Mesodermal cell (in vitro differentiated cells): ENCODE data around the gene PGP.

ENCODE experiments used
- H3K27ac ChIP-seq: 2 replicates; pipeline ENCODE4 v1.7.0; 2013; ENCODE audit warnings: mild to moderate bottlenecking, low read depth, low read length, moderate library complexity; ENCODE audit not compliant: severe bottlenecking
- H3K36me3 ChIP-seq: 2 replicates; pipeline ENCODE4 v1.7.1; 2013; ENCODE audit warnings: mild to moderate bottlenecking, low read length, moderate library complexity; ENCODE audit not compliant: control insufficient read depth, insufficient read depth
- H3K4me1 ChIP-seq: one replicate; pipeline ENCODE4 v1.7.1; 2013; ENCODE audit warnings: mild to moderate bottlenecking, low read length; ENCODE audit not compliant: insufficient read depth, control insufficient read depth, poor library complexity, severe bottlenecking
- H3K4me3 ChIP-seq: 2 replicates; pipeline ENCODE4 v1.7.0; 2013; ENCODE audit warnings: low read length, control low read depth, mild to moderate bottlenecking; ENCODE audit not compliant: insufficient read depth, poor library complexity, severe bottlenecking; ENCODE audit errors: extremely low read depth
- H3K9me3 ChIP-seq: 2 replicates; pipeline ENCODE4 v1.7.1; 2013; ENCODE audit warnings: mild to moderate bottlenecking, low read length, moderate library complexity; ENCODE audit not compliant: control insufficient read depth
- WGBS, 2 experiments: methylation state at CpG; one replicate each; pipeline ENCODE4 v1.1.5; 2013; ENCODE audit warnings: missing lambda C conversion rate in 2 of 2; ENCODE audit not compliant: insufficient coverage in 2 of 2; 5-methylcytosine and 5-hydroxymethylcytosine counted together

PGP gene

GRCh38 chr16:2189252-2189893 lies 25.3 kb downstream of the PGP start:
- Histone ChIP-seq H3K36me3 (no peaks in the 10 kb centered on the region), H3K9me3 (no peaks in the 10 kb centered on the region), H3K27ac (no peak overlapping the region), H3K4me3 (no peak overlapping the region), H3K4me1 (no peaks in the 10 kb centered on the region)
- WGBS, 2 experiments, result 92% methylated on average over 13 to 23 of the region's 25 CpGs

- WGBS, 2 experiments, result 100% methylated on average over 6 to 7 of the region's 8 CpGs
- Histone ChIP-seq H3K4me3 (no peak overlapping the region), H3K9me3 (no peaks in the 10 kb centered on the region), H3K4me1 (no peaks in the 10 kb centered on the region), H3K36me3 (no peaks in the 10 kb centered on the region), H3K27ac (no peak overlapping the region)
Measured at GRCh38 chr16:2188395-2188794, 26.2 kb downstream of the PGP start.

GRCh38 chr16:2187212-2187611 lies 27.4 kb downstream of the PGP start:
- H3K9me3 ChIP-seq, result no peaks in the 10 kb centered on the region
- no peak overlapping the region for H3K27ac ChIP-seq
- no peaks in the 10 kb centered on the region for H3K36me3 ChIP-seq
- 85 to 89% methylated on average over 16 to 17 of the region's 17 CpGs for WGBS, 2 experiments
- no peaks in the 10 kb centered on the region for H3K4me1 ChIP-seq
- H3K4me3 ChIP-seq, result no peak overlapping the region

GRCh38 chr16:2186505-2186904 lies 28.1 kb downstream of the PGP start:
- no peaks in the 10 kb centered on the region for H3K4me1 ChIP-seq
- 94 to 95% methylated on average over 15 to 19 of the region's 20 CpGs for WGBS, 2 experiments
- H3K27ac ChIP-seq, result no peak overlapping the region
- no peaks in the 10 kb centered on the region for H3K9me3 ChIP-seq
- H3K4me3 ChIP-seq, result no peak overlapping the region
- H3K36me3 ChIP-seq, result no peaks in the 10 kb centered on the region

GRCh38 chr16:2186064-2186463 lies 28.6 kb downstream of the PGP start:
- Histone ChIP-seq H3K4me1 (no peaks in the 10 kb centered on the region), H3K27ac (no peak overlapping the region), H3K9me3 (no peaks in the 10 kb centered on the region), H3K4me3 (no peak overlapping the region), H3K36me3 (no peaks in the 10 kb centered on the region)
- WGBS, 2 experiments, result 91 to 97% methylated on average over 12 to 13 of the region's 13 CpGs

GRCh38 chr16:2184962-2185361 lies 29.7 kb downstream of the PGP start:
- WGBS, 2 experiments, result 93 to 95% methylated on average over 20 of the region's 20 CpGs
- no peaks in the 10 kb centered on the region for H3K4me1 ChIP-seq
- H3K9me3 ChIP-seq, result no peaks in the 10 kb centered on the region
- H3K27ac ChIP-seq, result no peak overlapping the region
- no peaks in the 10 kb centered on the region for H3K36me3 ChIP-seq
- H3K4me3 ChIP-seq, result no peak overlapping the region

GRCh38 chr16:2184346-2184745 lies 30.3 kb downstream of the PGP start:
- H3K27ac ChIP-seq, result no peak overlapping the region

GRCh38 chr16:2183671-2184070 lies 31.0 kb downstream of the PGP start:
- Histone ChIP-seq H3K27ac (no peak overlapping the region), H3K4me3 (no peak overlapping the region)
- WGBS, 2 experiments, result 96 to 97% methylated on average over 25 to 30 of the region's 30 CpGs

More at GRCh38 chr16:2184346-2184745, 30.3 kb downstream of the PGP start:
- no peaks in the 10 kb centered on the region for H3K4me1 ChIP-seq
- H3K36me3 ChIP-seq, result no peaks in the 10 kb centered on the region
- WGBS, 2 experiments, result 94 to 95% methylated on average over 15 to 16 of the region's 19 CpGs
- no peaks in the 10 kb centered on the region for H3K9me3 ChIP-seq
- H3K4me3 ChIP-seq, result no peak overlapping the region

GRCh38 chr16:2181952-2182351 lies 32.7 kb downstream of the PGP start:
- Histone ChIP-seq H3K4me3 (no peak overlapping the region), H3K9me3 (no peaks in the 10 kb centered on the region), H3K27ac (no peak overlapping the region), H3K4me1 (no peaks in the 10 kb centered on the region), H3K36me3 (peaks cover 15% of the 10 kb centered on the region)
- WGBS, 2 experiments, result 93 to 97% methylated on average over 20 of the region's 20 CpGs

More at GRCh38 chr16:2183671-2184070, 31.0 kb downstream of the PGP start:
- Histone ChIP-seq H3K9me3 (no peaks in the 10 kb centered on the region), H3K4me1 (no peaks in the 10 kb centered on the region), H3K36me3 (no peaks in the 10 kb centered on the region)

GRCh38 chr16:2180962-2181923 lies 33.4 kb downstream of the PGP start:
- Histone ChIP-seq H3K4me3 (no peak overlapping the region), H3K27ac (no peak overlapping the region)
- WGBS, 2 experiments, result 92 to 93% methylated on average over 43 to 45 of the region's 46 CpGs

GRCh38 chr16:2180461-2180860 lies 34.2 kb downstream of the PGP start:
- Histone ChIP-seq H3K4me3 (no peak overlapping the region), H3K27ac (no peak overlapping the region), H3K9me3 (no peaks in the 10 kb centered on the region), H3K36me3 (peaks cover 23% of the 10 kb centered on the region), H3K4me1 (no peaks in the 10 kb centered on the region)
- 96 to 98% methylated on average over 36 to 43 of the region's 43 CpGs for WGBS, 2 experiments

More at GRCh38 chr16:2180962-2181923, 33.4 kb downstream of the PGP start:
- H3K9me3 ChIP-seq, result no peaks in the 10 kb centered on the region
- H3K4me1 ChIP-seq, result no peaks in the 10 kb centered on the region
- H3K36me3 ChIP-seq, result peaks cover 17% of the 10 kb centered on the region
